Neural crest cell (in vitro differentiated cells): ENCODE data around the gene MEX3A. TPM values are rescaled to one million over a fixed set of nuclear protein-coding genes. Genes with fewer than 3 reads are reported as not detected.

Source experiments
- DNase-seq: peaks from one replicate; pipeline ENCODE4 v3.0.0; 2021; ENCODE audit warnings: low read depth, mixed read lengths, low spot score
- H3K27ac Mint-ChIP-seq: one replicate; pipeline ENCODE4 v1.8.0; 2021; ENCODE audit warnings: mild to moderate bottlenecking, mixed read lengths; ENCODE audit not compliant: unreplicated experiment
- H3K27me3 Mint-ChIP-seq: 2 replicates; pipeline ENCODE4 v1.8.0; 2021; ENCODE audit warnings: low read depth, mild to moderate bottlenecking, mixed read lengths
- H3K36me3 Mint-ChIP-seq: 2 replicates; pipeline ENCODE4 v1.8.0; 2021; ENCODE audit warnings: low read depth, mild to moderate bottlenecking, mixed read lengths
- H3K4me1 Mint-ChIP-seq: 2 replicates; pipeline ENCODE4 v1.8.0; 2021; ENCODE audit warnings: mixed read lengths
- H3K4me3 Mint-ChIP-seq: one replicate; pipeline ENCODE4 v1.8.0; 2021; ENCODE audit warnings: mild to moderate bottlenecking, mixed read lengths
- H3K9me3 Mint-ChIP-seq: 2 replicates; pipeline ENCODE4 v1.8.0; 2021; ENCODE audit warnings: mixed read lengths
- CTCF ChIP-seq: fragments of 200-600 bp; sonication (generic); conservative IDR thresholded peaks from 2 replicates; pipeline ENCODE4 v1.5.0; 2021; ENCODE audit warnings: antibody characterized with exemption, mild to moderate bottlenecking
- total RNA-seq: library from RNA; stranded (reverse); gene quantifications from 2 replicates; pipeline ENCODE4 v1.2.1, GENCODE V29; 2021

The MEX3A gene
- total RNA-seq, 1 donor from 2014 or later, result 114 TPM

GRCh38 chr1:156054500-156055280 is 27.6 kb downstream of the MEX3A start, which contains the start of gene LAMTOR2:
TSS of gene LAMTOR2 (plus strand) at chr1:156054782. CDS start at chr1:156054890, 108 bp downstream.
- H3K36me3 Mint-ChIP-seq, result peaks cover 2% of the 10 kb centered on the region
- peaks cover 41% of the 10 kb centered on the region for H3K4me1 Mint-ChIP-seq
- peak; percentile 96 for DNase-seq
- no peak for TF ChIP-seq CTCF
- H3K27ac Mint-ChIP-seq, result peak within 1 kb of the TSS; percentile 100
- H3K4me3 Mint-ChIP-seq, result peak within 1 kb of the TSS; percentile 97
- no peaks in the 10 kb centered on the region for H3K9me3 Mint-ChIP-seq
- peaks cover 2% of the 10 kb centered on the region for H3K27me3 Mint-ChIP-seq

- peaks cover 2% of the 10 kb centered on the region for H3K27me3 Mint-ChIP-seq
- H3K9me3 Mint-ChIP-seq, result no peaks in the 10 kb centered on the region
- peak within 1 kb of the TSS; percentile 97 for H3K4me3 Mint-ChIP-seq
- peak within 1 kb of the TSS; percentile 100 for H3K27ac Mint-ChIP-seq
- peak; percentile 53 for TF ChIP-seq CTCF
- H3K4me1 Mint-ChIP-seq, result peaks cover 41% of the 10 kb centered on the region
- peaks cover 2% of the 10 kb centered on the region for H3K36me3 Mint-ChIP-seq
- DNase-seq, result peak; percentile 81
These were observed 28.3 kb downstream of the MEX3A start, which contains the start of gene UBQLN4 for GRCh38 chr1:156053768-156054499. TSS of gene UBQLN4 (minus strand) at chr1:156053798. CDS start at chr1:156053701, 97 bp downstream.

DNA sequence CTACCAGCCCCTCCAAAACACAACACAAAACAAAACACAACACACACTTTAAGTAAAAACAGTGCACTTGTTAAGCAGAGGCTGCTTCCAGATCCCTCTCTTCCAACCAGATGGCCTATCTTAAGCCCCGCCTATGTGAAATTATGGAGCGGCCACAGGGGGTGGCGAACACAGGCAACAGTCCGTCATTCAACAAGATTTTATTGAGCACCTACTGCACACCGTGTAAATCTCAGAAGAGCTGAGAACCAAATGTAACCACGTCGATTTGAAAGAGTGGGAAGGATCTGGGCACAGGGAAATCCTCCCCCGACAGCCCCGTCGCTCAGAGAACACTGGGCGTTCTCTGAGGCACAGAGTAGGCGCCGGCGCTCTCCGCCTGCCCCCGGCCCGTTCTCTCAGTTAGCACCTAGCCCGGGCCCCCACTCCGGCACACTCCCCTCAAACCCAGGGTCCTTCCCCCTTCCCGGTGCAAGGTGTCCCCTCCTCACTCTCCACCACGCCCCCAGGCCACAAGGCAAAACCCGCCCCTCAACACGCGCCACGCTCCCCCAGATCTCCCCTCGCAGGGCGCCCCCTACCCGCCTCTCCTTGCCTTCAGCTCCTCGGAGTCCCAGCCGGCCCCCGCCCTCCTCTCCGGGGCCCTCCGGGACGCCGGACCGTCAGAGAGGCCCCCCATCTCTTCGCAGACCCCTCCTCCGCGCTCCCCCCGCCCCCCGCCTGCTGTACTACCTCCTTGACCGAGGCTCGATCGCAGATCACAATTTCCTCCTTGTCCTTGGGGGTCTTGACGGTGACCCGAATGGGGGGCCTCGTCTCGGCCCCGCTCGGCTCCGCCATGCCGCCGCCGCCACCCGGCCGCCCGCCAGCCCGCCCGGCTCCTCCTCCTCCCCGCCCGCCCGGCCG is 29.1 kb downstream of the MEX3A start:
- Mint-ChIP-seq H3K4me1 (peaks cover 41% of the 10 kb centered on the region), H3K36me3 (peaks cover 2% of the 10 kb centered on the region), H3K27me3 (peaks cover 2% of the 10 kb centered on the region), H3K27ac (peak overlapping the region; percentile 96), H3K9me3 (no peaks in the 10 kb centered on the region), H3K4me3 (peak overlapping the region; percentile 97)
- TF ChIP-seq CTCF, result peak; percentile 47
- peak; percentile 72 for DNase-seq

- no peak for TF ChIP-seq CTCF
- H3K36me3 Mint-ChIP-seq, result no peaks in the 10 kb centered on the region
- H3K27me3 Mint-ChIP-seq, result peaks cover 2% of the 10 kb centered on the region
- H3K27ac Mint-ChIP-seq, result no peak overlapping the region
- DNase-seq, result no peak
- H3K4me3 Mint-ChIP-seq, result peak overlapping the region; percentile 76
- no peaks in the 10 kb centered on the region for H3K9me3 Mint-ChIP-seq
- H3K4me1 Mint-ChIP-seq, result peaks cover 37% of the 10 kb centered on the region
These were observed 31.1 kb downstream of the MEX3A start for GRCh38 chr1:156051011-156051725.
